NT2/D1 (cell line): Measurements from ENCODE around the gene POSTN.

Experiments used
- YY1 ChIP-seq: IDR thresholded peaks from 2 replicates; pipeline ENCODE4 v1.6.1; 2011; ENCODE audit not compliant: insufficient read length, insufficient read depth
- ZNF274 ChIP-seq: IDR thresholded peaks from 2 replicates; pipeline ENCODE4 v1.6.1; 2011; ENCODE audit warnings: mild to moderate bottlenecking, low read depth, low read length

DNA sequence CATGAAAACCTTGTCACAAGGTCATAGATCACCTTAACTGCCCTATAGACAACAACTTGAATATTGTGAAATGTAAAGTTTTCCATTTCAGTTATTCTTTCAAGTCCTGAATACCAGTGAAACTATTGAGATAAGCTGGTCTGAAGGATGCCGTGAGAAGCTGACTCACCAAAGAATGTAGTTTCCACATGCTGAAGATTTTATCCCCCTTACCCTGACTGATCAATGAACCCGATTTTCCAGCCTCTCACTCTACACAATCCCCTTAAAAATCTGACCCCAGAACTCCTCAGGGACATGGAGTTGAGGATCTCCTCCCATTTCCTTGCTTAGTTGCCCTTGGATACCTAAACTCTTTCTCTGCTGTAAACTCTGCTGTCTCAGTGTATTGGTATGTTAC lies 67.5 kb downstream of the POSTN start:
- no peak for TF ChIP-seq YY1
- no peak for TF ChIP-seq ZNF274
